ENCODE data around the gene TBC1D4.
"Not testable (repeated sequence)": the region's sequence is repeated elsewhere in the genome, so short reads cannot be mapped to it uniquely, and the experiment has no call there.

TBC1D4 gene

DNA sequence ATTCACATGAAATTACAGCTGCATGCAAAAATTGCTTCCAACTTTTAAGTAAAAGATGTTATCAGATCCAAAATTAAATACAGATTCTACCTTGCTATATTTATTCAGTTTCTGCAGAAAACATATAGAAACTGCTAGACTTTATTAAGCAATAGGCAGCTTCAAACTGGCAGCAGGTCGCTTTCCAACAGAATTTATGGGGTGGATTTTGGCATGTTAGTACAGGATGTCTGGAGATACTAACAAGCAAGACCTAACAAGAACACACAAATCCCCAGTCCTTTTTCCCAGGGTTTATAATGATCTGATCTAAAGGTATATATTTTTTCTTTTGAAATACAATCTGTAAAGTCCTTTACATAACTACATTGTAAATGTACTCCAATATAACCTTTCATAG is 27.5 kb downstream of the TBC1D4 start:
- DNase-seq (ENCODE audit: low read depth in 2 of 2), result no peak

DNA sequence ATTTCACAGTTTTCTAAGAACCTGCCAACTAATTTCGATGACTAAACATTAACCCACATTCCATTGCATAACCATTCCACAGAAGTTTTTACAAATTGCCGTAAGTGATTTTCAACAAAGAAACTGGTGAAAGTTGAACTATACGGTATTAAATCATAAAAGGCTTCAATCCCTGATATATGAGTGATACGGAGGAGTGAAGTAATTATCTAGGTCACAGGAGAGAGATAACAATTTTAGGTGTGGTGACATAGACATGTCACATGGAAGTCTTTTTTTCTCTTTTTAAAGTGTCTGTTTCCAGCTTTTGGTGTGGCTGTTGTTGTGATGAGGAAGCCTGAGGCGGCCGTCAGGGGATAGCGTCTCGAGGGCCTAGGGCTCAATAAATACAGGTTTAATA is 29.4 kb downstream of the TBC1D4 start:
- DNase-seq (ENCODE audit: low read depth in 2 of 2), result no peak

DNA sequence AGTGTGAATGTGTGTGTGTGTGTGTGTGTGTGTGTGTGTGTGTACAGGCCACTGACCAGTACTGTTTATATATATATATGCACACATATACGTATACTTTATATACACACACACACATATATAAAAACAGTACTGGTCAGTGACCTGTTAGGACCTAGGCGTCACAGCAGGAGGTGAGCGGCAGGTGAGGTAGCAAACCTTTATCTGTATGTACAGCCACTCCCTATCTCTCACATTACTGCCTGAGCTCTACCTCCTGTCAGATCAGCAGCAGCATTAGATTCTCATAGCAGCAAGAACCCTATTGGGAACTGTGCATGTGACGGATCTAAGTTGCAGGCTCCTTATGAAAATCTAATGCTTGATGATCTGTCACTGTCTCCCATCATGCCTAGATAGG is 34.5 kb downstream of the TBC1D4 start:
- no peak for DNase-seq (ENCODE audit: low read depth in 2 of 2)

DNA sequence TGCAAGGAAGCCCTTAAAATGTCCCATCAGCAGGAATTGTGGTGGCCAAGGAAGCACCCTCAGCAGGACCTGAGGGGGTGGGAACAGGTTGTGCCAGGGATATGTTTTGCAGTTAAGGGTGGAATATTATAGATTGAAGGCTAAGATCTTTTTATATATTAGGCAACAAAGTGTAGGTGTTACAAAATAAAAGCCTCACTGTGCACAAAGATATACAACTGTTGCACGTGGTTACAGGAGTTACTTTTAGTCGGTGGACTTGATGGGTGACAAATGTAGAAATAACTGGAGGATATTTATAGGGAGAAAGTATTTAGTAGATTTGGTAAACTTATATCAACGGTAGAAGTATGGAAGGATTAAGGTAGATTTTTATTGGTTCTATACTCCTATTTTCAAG is 35.1 kb downstream of the TBC1D4 start:
- no peak for DNase-seq (ENCODE audit: low read depth in 2 of 2)

DNA sequence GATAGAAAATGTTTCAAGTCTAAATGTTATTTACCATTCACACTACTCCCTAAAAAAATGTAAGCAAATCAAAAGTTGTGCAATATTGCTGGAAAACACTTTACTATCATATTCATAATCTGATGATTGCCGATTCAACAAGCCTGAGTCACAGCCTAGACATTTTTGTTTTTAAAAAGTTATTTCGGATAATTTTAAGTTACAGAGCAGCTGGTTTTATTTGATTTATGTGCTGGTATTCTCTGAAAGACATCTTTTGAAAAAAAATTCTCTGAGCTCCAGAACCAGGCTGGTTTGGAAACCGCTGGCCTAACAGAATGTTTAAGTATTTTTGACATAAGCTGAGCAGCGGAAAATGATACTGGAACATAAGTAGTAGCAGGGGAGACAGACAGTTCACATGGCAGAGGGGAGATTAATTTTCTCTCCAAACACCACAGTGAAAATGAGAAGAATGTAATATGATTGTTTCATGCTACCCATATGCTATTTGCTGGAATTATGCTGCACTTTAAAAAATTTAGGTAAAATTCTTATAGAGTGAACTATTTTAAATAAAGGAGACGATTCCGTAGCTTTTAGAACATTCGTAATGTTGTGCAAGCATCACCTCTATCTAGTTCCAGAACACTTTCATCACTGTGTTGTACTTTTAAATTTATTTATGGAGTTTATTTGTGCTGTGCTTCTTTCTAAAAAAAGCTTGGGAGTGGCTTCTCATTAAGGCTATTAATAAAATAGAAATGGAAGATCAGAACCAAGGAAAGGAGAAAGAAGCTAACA is 36.1 kb downstream of the TBC1D4 start:
- no peak for DNase-seq (ENCODE audit: low read depth in 2 of 2)

DNA sequence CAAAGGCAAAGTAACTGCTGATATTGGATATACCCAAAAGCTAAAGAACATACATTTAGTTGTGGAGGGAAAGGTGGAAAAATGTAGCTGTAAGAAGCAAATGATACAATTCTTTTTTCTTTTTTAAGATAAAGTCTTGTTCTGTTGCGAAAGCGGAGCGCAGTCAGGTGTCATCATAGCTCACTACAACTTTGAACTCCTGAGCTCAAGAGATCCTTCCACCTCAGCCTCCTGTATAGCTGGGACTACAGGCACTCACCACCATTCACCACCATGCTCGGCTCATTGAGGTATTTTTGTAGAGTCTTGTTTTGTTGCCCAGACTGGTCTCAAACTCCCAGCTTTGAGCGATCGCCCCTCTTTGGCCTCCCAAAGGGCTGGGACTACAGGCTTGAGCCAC is 38.0 kb downstream of the TBC1D4 start:
- DNase-seq (ENCODE audit: low read depth in 2 of 2), result no peak

DNA sequence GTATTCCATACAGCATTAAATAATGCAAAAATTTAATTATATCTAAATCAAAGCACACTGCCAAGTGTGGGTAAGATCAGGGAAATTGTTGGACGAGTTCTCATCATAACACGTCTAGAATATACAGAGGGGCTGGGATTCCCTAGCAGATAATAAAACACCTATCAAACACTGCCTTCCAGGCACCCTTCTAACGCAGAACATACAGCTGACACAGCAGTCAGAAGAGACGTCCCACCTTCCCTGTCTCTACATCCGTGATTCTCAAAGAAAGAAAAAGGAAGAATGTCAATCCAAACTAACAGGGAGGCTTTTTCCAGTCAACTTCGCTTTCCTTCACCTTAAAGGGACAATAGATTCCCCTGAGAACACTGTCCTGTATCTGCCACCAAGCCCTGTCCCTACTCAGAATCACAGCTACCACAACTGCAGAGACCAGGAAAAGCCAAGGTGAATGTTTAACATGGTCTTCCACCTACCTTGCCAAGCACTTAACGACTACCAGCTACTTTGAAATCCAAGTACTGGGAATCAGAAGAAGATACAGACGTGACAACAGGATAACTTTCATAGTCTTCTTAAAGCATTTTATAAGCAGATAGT is 38.5 kb downstream of the TBC1D4 start:
- no peak for DNase-seq (ENCODE audit: low read depth in 2 of 2)

DNA sequence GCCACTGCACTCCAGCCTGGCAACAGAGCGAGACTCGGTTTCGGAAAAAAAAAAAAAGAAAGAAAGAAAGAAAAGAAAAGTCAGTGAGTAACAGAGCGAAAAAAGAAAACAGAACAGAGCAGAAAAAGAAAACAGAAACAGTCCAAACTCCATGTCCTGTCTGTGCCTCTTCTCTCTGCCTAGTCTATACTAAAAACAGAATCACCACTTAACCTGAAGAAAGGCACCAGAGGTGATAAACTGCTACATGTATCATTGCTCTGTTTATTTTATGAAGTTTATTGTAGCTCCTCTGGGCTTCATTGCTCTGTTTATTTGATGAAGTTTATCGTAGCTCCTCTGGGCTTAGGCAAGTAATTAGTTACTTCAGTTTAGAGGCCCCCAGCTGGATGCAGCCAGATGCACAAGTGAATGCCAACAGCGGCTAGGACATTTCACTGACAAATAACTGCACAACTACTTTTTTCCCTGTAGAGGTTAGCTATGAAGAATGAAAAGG is 39.2 kb downstream of the TBC1D4 start:
- no peak for DNase-seq (ENCODE audit: low read depth in 2 of 2)

DNA sequence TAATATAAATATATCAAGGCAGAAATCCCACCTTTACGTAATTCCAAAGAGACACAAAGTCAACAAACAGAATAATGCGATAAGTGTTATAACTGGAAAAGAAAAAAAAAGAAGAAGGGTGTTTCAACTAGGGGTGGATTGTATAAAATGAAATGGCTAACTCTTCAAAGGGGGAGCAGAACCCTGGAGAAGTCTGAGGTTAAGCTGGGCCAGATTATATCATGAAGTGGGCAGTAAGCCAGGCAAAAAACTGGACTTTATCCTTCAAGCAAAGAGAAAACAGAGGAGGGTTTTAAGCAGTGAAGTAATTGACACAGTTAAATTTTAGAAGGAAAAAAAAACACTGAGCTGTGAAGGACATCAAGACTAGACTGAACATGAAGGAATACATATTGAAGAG is 41.9 kb downstream of the TBC1D4 start:
- DNase-seq (ENCODE audit: low read depth in 2 of 2), result no peak

DNA sequence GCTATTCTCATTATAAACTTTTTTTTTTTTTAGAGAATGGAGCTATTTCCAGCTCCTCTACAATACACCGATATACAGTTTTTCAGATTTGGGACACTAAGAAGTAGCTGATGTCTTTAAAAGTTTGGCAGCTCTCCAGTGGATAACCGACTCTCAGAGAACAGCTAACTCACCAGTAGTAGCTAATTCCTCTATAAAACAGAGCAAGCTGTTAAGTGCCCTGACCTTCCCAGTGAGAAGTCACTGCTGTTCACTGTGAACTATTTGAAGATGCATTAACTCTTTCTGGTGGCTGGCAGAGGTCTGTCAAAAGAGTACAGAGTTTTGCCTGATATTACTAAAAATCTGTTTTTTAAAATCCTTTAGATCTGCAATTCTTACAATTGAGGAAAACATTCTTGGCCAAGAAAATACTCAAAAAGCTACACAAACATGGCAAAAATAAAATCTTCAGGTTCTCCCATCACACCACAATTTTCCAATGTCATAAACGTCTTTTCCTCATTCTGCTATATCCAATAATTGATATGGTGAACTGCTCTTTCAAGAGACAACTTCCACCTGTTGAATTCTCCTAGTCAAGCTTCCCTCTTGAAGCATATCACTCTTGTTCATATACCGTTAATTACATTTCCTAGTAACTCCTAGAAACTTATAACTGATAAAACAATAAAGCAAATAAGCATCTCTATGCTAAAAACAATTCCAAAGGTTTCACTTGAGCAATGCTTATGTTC is 44.2 kb downstream of the TBC1D4 start:
- no peak for DNase-seq (ENCODE audit: low read depth in 2 of 2)

DNA sequence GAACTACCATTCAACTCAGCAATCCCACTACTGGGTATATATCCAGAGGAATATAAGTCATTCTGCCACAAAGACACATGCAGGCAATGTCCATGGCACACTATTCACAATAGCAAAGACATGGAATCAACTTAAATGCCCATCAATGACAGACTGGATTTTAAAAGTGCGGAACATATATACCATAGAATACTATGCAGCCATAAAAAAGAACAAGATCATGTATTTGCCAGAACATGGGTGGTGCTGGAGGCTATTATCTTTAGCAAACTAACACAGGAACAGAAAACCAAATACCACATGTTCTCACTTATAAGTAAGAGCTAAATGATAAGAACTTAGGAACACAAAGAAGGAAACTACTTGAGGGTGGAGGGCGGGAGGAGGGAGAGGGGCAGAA is 47.8 kb downstream of the TBC1D4 start:
- not testable (repeated sequence) for DNase-seq (ENCODE audit: low read depth in 2 of 2)

DNA sequence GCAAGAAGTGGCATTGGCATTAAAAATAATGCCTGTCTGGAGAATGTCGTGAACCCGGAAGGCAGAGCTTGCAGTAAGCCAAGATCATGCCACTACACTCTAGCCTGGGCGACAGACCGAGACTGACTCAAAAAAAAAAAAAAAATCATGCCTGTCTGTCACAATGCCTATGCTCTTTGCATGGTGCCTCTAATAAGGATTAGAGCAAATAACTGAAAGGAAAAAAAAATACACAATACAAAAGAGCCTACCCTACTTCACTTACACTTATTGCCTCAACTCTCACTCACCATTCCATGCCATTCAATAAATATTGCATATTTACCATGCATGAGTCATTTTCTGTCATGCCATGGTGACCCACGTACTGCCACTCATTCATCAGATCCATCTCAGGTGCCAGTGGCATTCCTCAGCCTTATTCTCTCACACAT is 49.1 kb downstream of the TBC1D4 start:
- no peak for DNase-seq (ENCODE audit: low read depth in 2 of 2)

DNA sequence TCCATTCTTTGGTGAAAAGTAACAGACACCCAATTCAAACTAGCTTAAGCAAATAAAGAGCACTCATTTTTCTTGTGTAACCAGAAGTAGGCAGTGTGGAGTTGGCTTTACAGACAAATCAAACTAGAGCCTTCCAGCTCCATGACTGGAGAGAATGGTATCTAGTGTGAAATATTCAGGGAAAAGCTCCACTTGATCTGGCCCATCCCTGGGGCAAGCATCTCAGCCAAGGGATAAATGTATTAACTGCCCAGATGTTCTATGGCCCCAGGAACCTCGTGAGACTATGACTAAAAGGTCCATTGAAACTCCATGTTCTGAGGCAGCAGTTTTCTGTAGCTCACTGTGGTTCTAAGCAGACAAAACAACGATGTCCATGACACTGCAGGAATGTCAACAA is 49.9 kb downstream of the TBC1D4 start:
- no peak for DNase-seq (ENCODE audit: low read depth in 2 of 2)

DNA sequence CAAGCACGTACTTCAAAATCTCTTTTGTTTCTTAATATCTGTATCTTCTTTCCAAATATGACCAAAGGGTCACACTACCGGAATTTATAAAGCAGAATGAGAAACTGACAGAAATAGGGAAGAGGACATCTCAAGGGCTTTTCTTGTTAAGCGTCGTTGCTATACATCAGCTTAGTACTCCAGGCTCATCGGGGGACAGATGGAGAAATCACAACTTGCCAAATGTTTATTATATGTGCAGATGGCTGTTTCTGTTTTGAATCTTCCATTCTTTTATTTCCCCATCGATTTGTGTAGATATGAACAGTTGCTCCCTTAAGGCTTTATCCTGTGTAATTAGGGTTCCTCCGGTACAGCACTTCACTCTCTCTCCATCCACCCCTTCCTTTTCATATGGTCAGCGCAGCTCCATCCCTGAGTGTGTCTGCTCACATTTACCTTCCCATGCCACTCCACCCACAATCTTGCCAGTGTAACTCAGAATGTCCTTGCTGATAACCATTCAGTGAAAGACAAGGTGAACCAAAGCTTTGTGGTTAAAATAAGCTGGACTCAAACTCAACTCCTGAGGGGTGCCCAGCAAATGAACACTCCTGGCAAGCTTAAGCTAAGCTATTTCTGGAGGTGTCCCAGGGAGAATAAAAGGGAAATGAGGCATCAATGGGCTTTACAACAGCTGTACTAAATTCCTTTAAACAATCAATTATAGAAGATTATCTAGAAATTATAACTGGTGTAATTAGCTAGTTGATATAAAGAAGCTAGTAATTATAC is 51.3 kb downstream of the TBC1D4 start:
- DNase-seq (ENCODE audit: low read depth in 2 of 2), result no peak

DNA sequence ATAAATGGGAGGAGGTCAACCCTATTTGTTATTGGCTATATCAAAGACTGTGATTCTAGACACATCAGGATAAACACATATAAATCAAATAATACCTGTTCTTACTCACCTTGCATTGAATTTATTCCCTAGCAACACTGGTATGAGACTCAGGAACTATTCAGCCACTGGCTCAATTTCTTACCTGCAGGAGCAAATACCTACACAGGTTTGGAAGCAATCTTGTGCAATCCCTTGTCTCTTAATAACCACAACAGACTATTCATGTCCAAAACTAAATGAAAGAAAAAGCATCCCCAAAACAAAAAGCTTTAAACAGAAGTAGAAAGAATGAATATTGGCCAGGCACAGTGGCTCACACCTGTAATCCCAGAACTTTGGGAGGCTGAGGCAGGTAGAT is 55.5 kb downstream of the TBC1D4 start:
- DNase-seq (ENCODE audit: low read depth in 2 of 2), result no peak

DNA sequence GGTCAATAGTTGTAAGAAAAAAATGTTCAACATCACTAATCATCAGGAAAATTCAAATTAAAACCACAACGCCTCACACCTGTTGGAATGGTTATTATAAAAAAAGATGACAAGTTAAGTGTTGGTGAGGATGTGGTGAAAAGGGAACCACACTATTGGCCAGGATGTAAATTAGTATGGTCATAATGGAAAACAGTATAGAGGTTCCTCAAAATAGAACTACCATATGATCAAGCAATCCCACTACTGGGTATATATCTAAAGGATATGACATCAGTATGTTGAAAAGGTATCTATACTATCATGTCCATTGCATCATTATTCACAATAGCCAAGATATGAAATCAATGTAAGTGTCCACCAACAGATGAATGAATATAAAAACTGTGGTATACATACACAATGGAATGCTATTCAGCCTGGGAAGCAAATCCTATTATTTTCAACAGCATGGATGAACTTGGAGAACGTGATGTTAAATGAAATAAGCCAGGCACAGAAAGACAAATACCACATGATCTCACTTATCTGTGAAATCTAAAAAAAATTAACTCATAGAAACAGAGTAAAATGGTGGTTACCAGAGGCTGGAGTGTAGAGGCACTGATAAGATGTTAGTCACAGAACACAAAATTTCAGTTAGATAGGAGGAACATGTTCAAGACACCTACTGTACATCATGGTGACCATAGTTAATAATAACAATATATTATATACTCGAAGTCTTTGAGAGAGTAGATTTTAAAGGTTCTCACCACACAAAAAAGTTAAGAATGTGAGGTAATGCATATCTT is 56.6 kb downstream of the TBC1D4 start:
- no peak for DNase-seq (ENCODE audit: low read depth in 2 of 2)

DNA sequence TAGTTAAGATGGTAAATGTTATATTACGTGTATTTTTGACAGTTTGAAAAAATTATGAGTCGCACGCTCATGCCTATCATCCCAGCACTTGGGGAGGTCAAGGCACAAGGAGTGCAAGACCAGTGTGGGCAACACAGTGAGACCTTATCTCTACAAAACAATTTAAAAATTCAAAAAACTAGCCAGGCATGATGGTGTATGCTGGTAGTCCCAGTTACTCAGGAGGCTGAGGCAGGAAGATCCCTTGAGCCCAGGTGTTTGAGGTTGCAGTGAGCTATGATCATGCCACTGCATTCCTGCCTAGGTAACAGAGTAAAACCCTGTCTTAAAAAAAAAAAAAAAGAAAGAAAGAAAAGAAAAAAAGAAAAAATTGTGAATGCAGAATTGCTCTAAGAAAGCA is 58.0 kb downstream of the TBC1D4 start:
- DNase-seq (ENCODE audit: low read depth in 2 of 2), result no peak

DNA sequence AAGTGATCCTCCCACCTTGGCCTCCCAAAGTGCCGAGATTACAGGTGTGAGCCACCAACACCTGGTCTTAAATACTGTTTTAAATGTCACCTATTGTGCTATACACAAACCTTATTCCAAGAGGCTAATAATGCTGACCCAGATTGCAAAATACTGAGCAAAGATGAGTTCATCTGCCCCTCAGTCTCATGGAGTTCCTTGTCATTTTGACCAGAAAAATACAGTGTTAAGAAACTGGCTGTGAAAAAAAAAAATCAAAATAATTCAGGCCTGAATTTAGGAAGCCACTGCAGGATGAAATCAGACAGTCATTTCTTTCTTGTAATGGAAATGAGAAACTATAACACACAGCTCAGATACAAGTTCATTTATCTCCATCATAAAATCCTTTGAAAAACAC is 59.9 kb downstream of the TBC1D4 start:
- no peak for DNase-seq (ENCODE audit: low read depth in 2 of 2)

DNA sequence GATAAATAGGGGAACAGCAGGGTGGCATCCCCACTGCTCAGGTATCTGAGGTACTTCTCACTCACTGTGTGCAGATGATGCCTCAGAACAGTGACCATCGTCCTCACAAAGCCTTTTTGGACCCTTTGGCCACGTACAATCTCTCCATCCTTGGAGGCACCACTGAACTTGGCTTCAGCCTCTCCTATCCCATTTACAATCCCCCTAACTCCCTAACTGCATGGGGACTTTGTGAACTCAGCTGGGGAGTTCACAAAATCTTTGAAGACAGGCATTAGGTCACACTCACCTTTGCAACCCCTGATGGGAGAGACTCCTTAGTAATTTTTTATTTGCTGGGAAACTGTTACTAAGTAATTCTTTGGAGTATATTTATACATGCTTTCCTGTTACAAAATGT is 60.8 kb downstream of the TBC1D4 start:
- no peak for DNase-seq (ENCODE audit: low read depth in 2 of 2)

DNA sequence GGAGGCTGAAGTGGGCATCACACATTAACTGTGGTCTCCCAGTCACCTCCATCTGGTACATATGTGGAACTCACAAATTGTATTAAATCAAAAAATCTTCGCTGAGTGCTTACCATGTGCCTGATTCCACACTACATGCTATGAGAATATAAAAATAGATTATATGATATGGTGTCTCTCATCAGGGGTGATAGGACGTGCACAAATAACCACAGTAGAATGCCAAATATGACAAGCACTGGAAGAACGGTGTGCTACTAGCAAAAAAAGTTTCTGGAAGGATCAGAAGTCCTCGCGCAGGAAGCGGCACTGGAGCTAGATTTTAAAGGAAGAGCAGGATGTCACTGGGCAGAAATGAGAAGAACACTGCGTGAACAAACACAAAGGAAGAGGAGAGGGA is 62.3 kb downstream of the TBC1D4 start:
- no peak for DNase-seq (ENCODE audit: low read depth in 2 of 2)

DNA sequence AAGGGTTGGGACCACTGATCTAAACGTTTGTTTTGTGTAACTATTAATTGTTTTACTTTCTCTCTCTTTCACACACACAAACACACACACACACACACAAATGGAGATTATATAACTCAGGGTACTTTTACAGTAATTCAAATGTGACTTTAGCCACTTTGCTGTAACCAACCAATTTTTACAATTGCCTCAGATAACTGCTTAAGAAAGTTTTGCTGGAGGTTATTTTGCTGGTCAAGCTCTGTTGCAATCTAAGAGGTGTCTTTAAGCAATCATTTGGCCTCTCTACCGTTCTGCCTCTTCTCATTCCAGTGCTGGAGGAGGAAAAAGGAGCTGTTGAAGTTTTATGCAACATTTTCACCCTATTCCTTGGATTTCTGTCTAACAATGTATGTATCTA is 63.0 kb downstream of the TBC1D4 start:
- DNase-seq (ENCODE audit: low read depth in 2 of 2), result no peak

Measured in stimulated activated CD8-positive, alpha-beta memory T cell treated with anti-CD3 and anti-CD28 coated beads, Interleukin-15, amount 100 ng/mL, for 4 hours (primary cell).